ENCODE results near the gene MT1X.

DNA sequence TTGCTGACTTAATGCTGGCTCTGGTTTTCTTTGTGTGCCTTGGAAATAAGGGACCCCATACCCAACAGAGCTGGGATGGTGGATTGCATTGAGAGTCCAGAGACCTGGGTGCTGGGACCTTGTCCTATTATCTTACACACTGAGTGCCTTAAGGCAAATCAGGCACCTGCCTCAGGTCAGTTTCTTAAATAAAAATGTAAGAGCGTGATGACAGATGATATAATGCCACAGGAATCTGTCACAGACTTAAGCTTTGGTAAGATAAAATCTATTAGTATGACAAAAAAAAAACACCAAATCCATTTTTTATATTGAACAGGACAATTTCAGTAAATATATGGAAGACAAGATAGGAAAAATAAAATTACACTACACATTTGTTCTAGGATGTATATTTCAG, 42.2 kb upstream of the MT1X start:
- TF ChIP-seq, protein P1, sequence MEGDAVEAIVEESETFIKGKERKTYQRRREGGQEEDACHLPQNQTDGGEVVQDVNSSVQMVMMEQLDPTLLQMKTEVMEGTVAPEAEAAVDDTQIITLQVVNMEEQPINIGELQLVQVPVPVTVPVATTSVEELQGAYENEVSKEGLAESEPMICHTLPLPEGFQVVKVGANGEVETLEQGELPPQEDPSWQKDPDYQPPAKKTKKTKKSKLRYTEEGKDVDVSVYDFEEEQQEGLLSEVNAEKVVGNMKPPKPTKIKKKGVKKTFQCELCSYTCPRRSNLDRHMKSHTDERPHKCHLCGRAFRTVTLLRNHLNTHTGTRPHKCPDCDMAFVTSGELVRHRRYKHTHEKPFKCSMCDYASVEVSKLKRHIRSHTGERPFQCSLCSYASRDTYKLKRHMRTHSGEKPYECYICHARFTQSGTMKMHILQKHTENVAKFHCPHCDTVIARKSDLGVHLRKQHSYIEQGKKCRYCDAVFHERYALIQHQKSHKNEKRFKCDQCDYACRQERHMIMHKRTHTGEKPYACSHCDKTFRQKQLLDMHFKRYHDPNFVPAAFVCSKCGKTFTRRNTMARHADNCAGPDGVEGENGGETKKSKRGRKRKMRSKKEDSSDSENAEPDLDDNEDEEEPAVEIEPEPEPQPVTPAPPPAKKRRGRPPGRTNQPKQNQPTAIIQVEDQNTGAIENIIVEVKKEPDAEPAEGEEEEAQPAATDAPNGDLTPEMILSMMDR (IDR thresholded peaks at IDR 0.05; ENCODE audit: low read depth, low read length): no peak
- TF ChIP-seq EZH2phosphoT487 (IDR thresholded peaks at IDR 0.05; ENCODE audit: low read depth): no peak
